Effector memory CD4-positive, alpha-beta T cell (primary cell): ENCODE data around the gene AMN1.
"Not testable (repeated sequence)": the region's sequence is repeated elsewhere in the genome, so short reads cannot be mapped to it uniquely, and the experiment has no call there.

Experiments used
- DNase-seq, 3 donors: peaks; one replicate each; pipeline ENCODE4 v3.0.0-alpha.2; 2020
- H3K27ac ChIP-seq: 2 replicates; pipeline ENCODE4 v1.7.0; 2013; ENCODE audit warnings: mild to moderate bottlenecking, low read length, moderate library complexity; ENCODE audit not compliant: insufficient read depth, poor library complexity, severe bottlenecking
- H3K27me3 ChIP-seq: replicated peaks from 2 replicates; pipeline ENCODE4 v1.7.0; 2013; ENCODE audit warnings: mild to moderate bottlenecking, low read length; ENCODE audit not compliant: insufficient read depth, control insufficient read depth, poor library complexity, severe bottlenecking
- H3K36me3 ChIP-seq: 2 replicates; pipeline ENCODE4 v1.7.0; 2013; ENCODE audit warnings: mild to moderate bottlenecking, low read length, moderate library complexity; ENCODE audit not compliant: control insufficient read depth, insufficient read depth
- H3K4me1 ChIP-seq: 2 replicates; pipeline ENCODE4 v1.7.0; 2013; ENCODE audit warnings: low read length, mild to moderate bottlenecking; ENCODE audit not compliant: control insufficient read depth, insufficient read depth, poor library complexity, severe bottlenecking
- H3K4me3 ChIP-seq: 2 replicates; pipeline ENCODE4 v1.7.0; 2013; ENCODE audit warnings: low read length, low read depth, mild to moderate bottlenecking; ENCODE audit not compliant: insufficient read depth, poor library complexity, severe bottlenecking
- H3K9me3 ChIP-seq: 2 replicates; pipeline ENCODE4 v1.7.0; 2013; ENCODE audit warnings: mild to moderate bottlenecking, low read length, moderate library complexity; ENCODE audit not compliant: control insufficient read depth

Gene AMN1

GRCh38 chr12:31718542-31719198 is 10.2 kb downstream of the AMN1 start:
- H3K4me1 ChIP-seq, H3K36me3 ChIP-seq, H3K4me3 ChIP-seq, H3K9me3 ChIP-seq, DNase-seq, H3K27me3 ChIP-seq, H3K27ac ChIP-seq: not testable (repeated sequence)

GRCh38 chr12:31716998-31717397 is 11.8 kb downstream of the AMN1 start:
- H3K4me1 ChIP-seq, H3K9me3 ChIP-seq, H3K36me3 ChIP-seq, DNase-seq, H3K27me3 ChIP-seq, H3K27ac ChIP-seq, H3K4me3 ChIP-seq: not testable (repeated sequence)

GRCh38 chr12:31715283-31715825 is 13.5 kb downstream of the AMN1 start:
- Histone ChIP-seq H3K36me3 (peaks cover 5% of the 10 kb centered on the region), H3K4me1 (no peaks in the 10 kb centered on the region), H3K9me3 (peaks cover 3% of the 10 kb centered on the region), H3K27ac (no peak overlapping the region), H3K4me3 (no peak overlapping the region), H3K27me3 (no peaks in the 10 kb centered on the region)
- DNase-seq = no peak

GRCh38 chr12:31714406-31715271 is 14.2 kb downstream of the AMN1 start:
- H3K4me1 ChIP-seq = no peaks in the 10 kb centered on the region
- no peaks in the 10 kb centered on the region for H3K27me3 ChIP-seq
- peaks cover 5% of the 10 kb centered on the region for H3K36me3 ChIP-seq
- DNase-seq = no peak
- no peak overlapping the region for H3K4me3 ChIP-seq
- peaks cover 3% of the 10 kb centered on the region for H3K9me3 ChIP-seq
- H3K27ac ChIP-seq = no peak overlapping the region

GRCh38 chr12:31712877-31713276 is 15.9 kb downstream of the AMN1 start:
- H3K4me1 ChIP-seq = no peaks in the 10 kb centered on the region
- no peaks in the 10 kb centered on the region for H3K36me3 ChIP-seq
- H3K4me3 ChIP-seq = no peak overlapping the region
- no peak overlapping the region for H3K27ac ChIP-seq
- H3K9me3 ChIP-seq = peaks cover 3% of the 10 kb centered on the region
- DNase-seq = no peak
- no peaks in the 10 kb centered on the region for H3K27me3 ChIP-seq

GRCh38 chr12:31710021-31710818 is 18.6 kb downstream of the AMN1 start:
- peaks cover 4% of the 10 kb centered on the region for H3K36me3 ChIP-seq
- DNase-seq = no peak
- no peaks in the 10 kb centered on the region for H3K27me3 ChIP-seq
- H3K27ac ChIP-seq = no peak overlapping the region
- no peaks in the 10 kb centered on the region for H3K4me1 ChIP-seq
- no peak overlapping the region for H3K4me3 ChIP-seq
- H3K9me3 ChIP-seq = peaks cover 10% of the 10 kb centered on the region

GRCh38 chr12:31708118-31708517 is 20.7 kb downstream of the AMN1 start:
- not testable (repeated sequence) for DNase-seq, H3K27me3 ChIP-seq, H3K4me3 ChIP-seq, H3K9me3 ChIP-seq, H3K27ac ChIP-seq, H3K4me1 ChIP-seq, H3K36me3 ChIP-seq

- Histone ChIP-seq H3K36me3 (peaks cover 4% of the 10 kb centered on the region), H3K9me3 (peaks cover 7% of the 10 kb centered on the region), H3K27ac (no peak overlapping the region), H3K27me3 (no peaks in the 10 kb centered on the region), H3K4me1 (no peaks in the 10 kb centered on the region), H3K4me3 (no peak overlapping the region)
- DNase-seq = no peak
These were observed 23.2 kb downstream of the AMN1 start for GRCh38 chr12:31705621-31706020.

- Histone ChIP-seq H3K4me3 (no peak overlapping the region), H3K27ac (no peak overlapping the region), H3K27me3 (no peaks in the 10 kb centered on the region), H3K36me3 (no peaks in the 10 kb centered on the region), H3K9me3 (no peaks in the 10 kb centered on the region), H3K4me1 (no peaks in the 10 kb centered on the region)
- no peak for DNase-seq
These were observed 26.8 kb downstream of the AMN1 start for GRCh38 chr12:31702047-31702446.
